ENCODE results near the gene VAMP8.
"Not testable (repeated sequence)": the region's sequence is repeated elsewhere in the genome, so short reads cannot be mapped to it uniquely, and the experiment has no call there.

VAMP8 gene

GRCh38 chr2:85557130-85557529 lies 20.3 kb upstream of the VAMP8 start:
- no peak for DNase-seq (ENCODE audit: low spot score)

GRCh38 chr2:85558160-85558559 lies 19.2 kb upstream of the VAMP8 start:
- no peak for DNase-seq (ENCODE audit: low spot score)
- no peak for TF ChIP-seq CTCF (IDR thresholded peaks at IDR 0.05; ENCODE audit: extremely low read depth, missing control alignments)

More at GRCh38 chr2:85557130-85557529, 20.3 kb upstream of the VAMP8 start:
- TF ChIP-seq CTCF (IDR thresholded peaks at IDR 0.05; ENCODE audit: extremely low read depth, missing control alignments): no peak

GRCh38 chr2:85560403-85560726 lies 17.0 kb upstream of the VAMP8 start:
- DNase-seq (ENCODE audit: low spot score): not testable (repeated sequence)

GRCh38 chr2:85560812-85561279 lies 16.5 kb upstream of the VAMP8 start:
- no peak for TF ChIP-seq CTCF (IDR thresholded peaks at IDR 0.05; ENCODE audit: extremely low read depth, missing control alignments)
- DNase-seq (ENCODE audit: low spot score): no peak

- no peak for TF ChIP-seq CTCF (IDR thresholded peaks at IDR 0.05; ENCODE audit: extremely low read depth, missing control alignments)
- peak; percentile 90 for DNase-seq (ENCODE audit: low spot score)
Observed at GRCh38 chr2:85561280-85562212, 15.8 kb upstream of the VAMP8 start, which contains the start of gene GGCX. Gene GGCX (minus strand): TSS chr2:85561493. CDS start chr2:85561428, 65 bp downstream.

- DNase-seq (ENCODE audit: low spot score): peak; percentile 33
- TF ChIP-seq CTCF (IDR thresholded peaks at IDR 0.05; ENCODE audit: extremely low read depth, missing control alignments): no peak
Observed at GRCh38 chr2:85564144-85564563, 13.2 kb upstream of the VAMP8 start.

- no peak for DNase-seq (ENCODE audit: low spot score)
- TF ChIP-seq CTCF (IDR thresholded peaks at IDR 0.05; ENCODE audit: extremely low read depth, missing control alignments): no peak
Observed at GRCh38 chr2:85566265-85566664, 11.1 kb upstream of the VAMP8 start.
